GM21576 (cell line): ENCODE measurements around the gene MAP2K2.
"Not testable (repeated sequence)": the region's sequence is repeated elsewhere in the genome, so short reads cannot be mapped to it uniquely, and the experiment has no call there.

ENCODE experiments used
- ATAC-seq: cut with Tn5 transposase; IDR thresholded peaks from one replicate; pipeline ENCODE4 v1.9.1; 2021; ENCODE audit warnings: mild to moderate bottlenecking, moderate library complexity; ENCODE audit not compliant: unreplicated experiment

MAP2K2 gene

GRCh38 chr19:4134351-4134750, 10.4 kb upstream of the MAP2K2 start:
- ATAC-seq: no peak

DNA sequence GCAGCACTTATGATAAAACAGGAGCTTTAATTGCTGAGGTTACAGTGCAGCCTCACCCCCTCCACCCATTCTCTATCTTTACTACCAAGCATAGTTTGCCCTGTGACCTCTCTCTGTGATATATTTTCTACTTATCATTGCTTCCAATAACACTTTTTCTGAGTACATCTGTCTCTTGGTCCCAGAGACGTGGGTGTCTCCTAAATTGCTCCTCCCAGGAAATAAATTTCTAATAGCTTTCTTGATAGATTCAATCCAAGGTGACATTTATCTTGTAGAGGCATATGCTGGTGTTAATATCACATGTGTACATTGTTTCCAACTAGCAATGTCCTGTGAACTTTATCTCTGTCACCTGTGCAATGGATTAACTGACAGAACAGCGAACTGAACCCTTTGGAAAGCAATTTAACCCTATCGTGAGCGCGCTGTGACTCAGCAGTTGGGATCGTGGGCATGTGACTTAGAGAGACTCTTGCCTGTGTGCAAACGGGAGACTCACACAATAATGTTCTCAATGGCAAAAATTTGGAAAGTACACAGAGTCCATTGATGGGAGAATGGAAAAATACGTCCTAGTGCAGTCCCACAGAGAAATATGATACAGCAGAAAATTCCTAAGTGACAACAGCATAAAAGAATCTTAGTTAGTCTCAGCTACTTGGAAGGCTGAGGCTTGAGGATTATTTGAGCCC, 7.0 kb upstream of the MAP2K2 start:
- ATAC-seq: no peak

DNA sequence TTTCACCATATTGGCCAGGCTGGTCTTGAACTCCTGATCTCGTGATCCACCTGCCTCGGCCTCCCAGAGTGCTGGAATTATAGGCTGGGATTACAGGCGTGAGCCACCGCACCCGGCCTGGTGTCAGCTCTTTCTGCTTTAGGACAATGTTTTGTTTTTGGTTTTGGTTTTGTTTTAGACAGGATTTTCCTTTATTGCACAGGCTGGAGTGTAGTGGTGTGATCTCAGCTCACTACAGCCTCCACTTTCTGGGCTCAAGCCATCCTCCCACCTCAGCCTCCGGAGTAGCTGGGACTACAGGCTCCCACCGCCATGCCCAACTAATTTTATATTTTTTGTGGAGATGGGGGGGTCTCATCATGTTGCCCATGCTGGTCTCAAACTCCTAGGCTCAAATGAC, 5.1 kb upstream of the MAP2K2 start:
- not testable (repeated sequence) for ATAC-seq

- ATAC-seq: not testable (repeated sequence)
Observed at GRCh38 chr19:4127322-4127721, 3.4 kb upstream of the MAP2K2 start.

GRCh38 chr19:4124638-4125037, 716 bp upstream of the MAP2K2 start:
- ATAC-seq: no peak

DNA sequence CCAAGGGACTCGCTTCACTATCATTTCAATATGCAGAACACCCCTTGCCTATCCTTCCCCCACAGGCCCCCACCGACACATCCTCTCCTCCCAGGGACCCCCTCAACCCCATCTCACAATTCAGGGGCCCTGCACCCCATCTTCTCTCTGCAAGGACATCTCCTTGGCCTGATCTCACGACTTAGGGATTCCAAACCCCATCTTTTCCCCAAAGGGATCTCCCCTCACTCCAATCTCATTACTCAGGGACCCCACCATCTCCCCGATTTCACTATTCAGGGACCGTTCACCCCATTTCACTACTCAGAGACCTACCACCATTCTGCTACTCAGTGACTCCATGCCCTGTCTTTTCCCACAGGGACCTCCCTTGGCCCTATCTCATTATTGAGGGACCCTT, 1.4 kb downstream of the MAP2K2 start:
- no peak for ATAC-seq

GRCh38 chr19:4121815-4122214, 2.1 kb downstream of the MAP2K2 start:
- no peak for ATAC-seq

DNA sequence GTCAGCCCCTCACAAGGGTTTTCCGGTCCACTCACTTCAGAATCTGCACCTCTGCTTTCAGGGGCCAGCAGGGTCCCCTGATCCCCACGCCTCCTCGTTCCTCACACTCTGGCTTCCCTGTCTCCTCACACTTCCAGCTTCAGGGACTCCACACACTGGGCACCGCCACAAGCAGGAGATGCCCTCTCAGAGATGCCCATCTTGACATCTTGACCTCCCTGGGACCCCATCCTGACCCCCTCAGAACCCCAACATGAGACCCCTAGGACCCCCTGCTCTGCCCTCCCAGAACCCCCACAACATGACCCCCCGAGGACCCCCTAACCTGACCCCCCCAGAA, 2.7 kb downstream of the MAP2K2 start:
- no peak for ATAC-seq

GRCh38 chr19:4120559-4121272, 3.2 kb downstream of the MAP2K2 start:
- no peak for ATAC-seq

GRCh38 chr19:4119763-4120162, 4.2 kb downstream of the MAP2K2 start:
- no peak for ATAC-seq

GRCh38 chr19:4115818-4116385, 8.0 kb downstream of the MAP2K2 start:
- ATAC-seq: no peak

GRCh38 chr19:4115050-4115817, 8.7 kb downstream of the MAP2K2 start:
- ATAC-seq: peak; percentile 67

GRCh38 chr19:4114181-4114580, 9.7 kb downstream of the MAP2K2 start:
- ATAC-seq: no peak

- ATAC-seq: no peak
Observed at GRCh38 chr19:4113398-4114088, 10.4 kb downstream of the MAP2K2 start.

DNA sequence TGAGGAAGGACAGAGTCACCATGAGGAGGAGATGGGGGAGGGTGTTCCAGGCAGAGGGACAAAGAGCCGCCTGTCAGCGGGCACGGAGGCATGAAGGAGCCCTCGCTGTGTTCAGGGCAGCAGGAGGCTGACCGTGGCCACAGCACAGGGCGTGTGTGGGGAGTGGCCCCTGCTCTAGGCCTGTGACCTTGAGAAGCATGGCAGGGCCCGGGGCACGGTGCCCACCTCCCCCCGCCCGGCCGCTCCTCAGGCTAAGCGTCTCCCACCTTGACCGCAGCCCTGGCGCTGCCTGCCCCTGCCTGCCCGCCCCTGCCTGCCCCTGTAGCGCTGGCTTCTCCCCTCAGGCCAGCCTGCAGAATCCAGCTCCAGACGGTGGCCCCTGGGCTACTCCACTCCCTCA, 11.6 kb downstream of the MAP2K2 start:
- no peak for ATAC-seq

- no peak for ATAC-seq
Observed at GRCh38 chr19:4109626-4109945, 14.3 kb downstream of the MAP2K2 start.

DNA sequence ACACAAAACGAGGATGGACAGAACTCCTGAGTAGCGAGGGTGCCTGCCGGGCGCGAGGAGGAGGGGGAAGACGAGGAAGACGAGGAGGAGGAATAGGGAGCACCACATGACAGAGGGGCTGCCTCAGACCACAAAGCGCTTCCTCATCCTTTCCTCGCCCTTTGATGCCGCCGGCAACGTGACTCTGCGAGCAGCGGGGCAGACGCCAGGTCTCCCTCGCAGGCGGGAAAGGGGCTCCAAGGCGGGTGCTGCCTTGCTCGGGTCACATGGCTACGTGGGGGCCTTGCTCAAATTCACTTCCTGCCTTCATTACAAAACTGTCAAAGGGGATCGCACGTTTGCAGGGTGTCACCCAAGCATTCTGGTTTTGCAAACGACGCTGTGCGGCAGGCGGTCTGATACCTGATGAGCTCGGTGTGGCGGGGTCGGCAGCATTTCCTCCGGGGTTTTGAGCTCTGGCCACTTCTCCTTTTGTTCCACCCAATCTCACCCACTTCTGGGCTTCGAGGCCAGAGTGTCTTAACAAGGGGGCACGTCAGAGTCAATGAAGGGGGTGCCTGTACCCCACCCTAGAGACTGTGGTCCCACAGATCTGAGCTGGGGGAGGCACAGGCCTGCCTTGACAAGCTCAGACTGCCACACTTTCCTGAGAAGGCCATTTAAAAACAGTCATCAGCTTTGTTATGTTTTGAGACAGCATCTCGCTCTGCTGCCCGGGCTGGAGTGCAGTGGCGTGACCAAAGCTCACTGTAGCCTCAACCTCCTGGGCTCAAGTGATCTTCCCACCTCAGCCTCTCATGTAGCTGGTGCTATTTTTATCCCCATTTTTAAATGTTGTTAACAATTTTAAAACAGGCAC, 14.9 kb downstream of the MAP2K2 start:
- ATAC-seq: peak; percentile 58

DNA sequence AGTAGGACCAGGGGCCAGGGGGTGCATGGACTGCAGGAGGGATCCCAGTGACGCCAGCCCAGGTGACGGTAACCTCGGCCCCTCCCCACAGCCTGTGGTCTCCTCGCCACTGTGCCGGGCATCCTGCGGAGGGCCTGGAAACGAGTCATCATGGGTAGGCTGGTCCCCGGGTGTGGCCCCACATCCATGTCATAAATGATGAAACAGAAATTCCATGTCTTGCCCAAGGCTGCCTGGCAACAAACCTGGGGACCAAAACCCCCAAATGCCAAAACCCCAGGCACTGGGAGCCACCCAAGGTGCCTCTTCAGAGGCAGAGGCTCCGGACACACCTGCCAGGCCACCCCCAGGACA, 20.9 kb downstream of the MAP2K2 start:
- ATAC-seq: no peak

DNA sequence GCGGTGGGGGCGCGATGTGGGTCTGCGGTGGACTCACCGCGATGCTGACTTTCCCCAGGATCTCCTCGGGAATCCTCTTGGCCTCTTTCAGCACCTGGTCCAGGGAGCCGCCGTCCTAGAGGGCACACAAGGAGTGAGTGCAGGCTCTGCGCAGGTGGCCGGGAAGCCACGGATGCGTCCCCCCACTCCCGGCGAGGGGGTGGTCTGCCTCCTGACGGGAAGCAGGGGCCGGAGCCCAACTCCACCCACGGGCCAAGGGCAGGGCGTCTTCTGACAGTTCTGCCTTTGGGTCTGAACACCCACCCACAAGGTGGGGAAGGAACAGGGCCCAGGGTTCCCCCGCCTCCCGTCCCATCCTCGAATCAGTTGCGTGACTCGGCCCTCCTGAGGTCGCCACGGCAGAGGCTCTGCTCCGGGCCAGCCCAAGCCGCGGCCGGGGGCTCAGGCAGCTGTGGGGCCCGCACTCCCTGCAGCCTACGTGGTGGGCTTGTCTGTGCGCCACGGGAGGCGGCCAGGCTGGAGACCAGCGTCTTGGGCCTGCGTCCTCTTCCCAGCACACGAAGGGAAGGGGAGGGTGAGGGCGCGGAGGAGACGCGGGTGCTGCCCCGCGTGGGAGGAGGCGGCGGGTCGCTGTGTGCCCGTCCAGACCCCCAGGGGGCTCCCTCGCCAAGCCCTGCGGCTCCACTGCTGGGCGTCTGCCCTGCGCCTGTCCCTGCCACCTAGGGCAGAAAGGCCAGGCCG, 21.4 kb downstream of the MAP2K2 start:
- no peak for ATAC-seq

DNA sequence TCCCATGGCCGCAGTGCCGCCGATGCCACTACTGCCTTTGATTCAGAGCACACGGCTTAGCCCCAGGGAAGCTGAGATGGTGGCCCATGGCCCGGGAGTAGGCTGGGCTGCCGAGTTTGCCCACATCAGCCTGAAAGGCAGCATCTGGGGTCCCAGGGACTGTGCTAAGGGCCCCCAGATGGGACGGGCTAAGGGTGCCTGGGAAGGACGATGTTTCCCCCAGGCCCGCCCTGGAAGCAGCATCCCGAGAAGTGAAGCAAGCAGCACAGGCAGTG, 22.5 kb downstream of the MAP2K2 start:
- no peak for ATAC-seq
